ENCODE data around the gene RAB9A. TPM values are rescaled to one million over a fixed set of nuclear protein-coding genes. Genes with fewer than 3 reads are reported as not detected.

Gene RAB9A
- total and polyA plus RNA-seq, 4 donors: 18.2 to 26.2 (median 20.2) TPM

DNA sequence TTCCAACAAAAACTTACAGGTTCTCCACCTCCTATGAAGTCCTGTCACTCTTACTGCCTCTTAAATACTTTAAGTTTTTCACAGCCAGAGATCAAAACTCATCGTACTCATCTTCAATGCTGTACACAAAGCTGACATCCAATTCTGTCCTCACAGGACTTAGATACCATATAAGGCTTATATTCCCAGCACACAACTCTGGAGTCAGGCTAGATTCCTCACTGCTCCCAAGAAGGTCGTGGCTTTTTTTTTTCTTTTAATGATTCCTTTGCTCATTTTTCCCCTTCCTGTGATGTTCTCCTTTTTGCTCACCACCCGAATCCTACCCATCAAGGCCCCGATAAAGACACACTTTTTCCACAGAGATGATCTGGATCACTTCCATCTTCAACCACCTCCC is 44.6 kb downstream of the RAB9A start:
- Histone ChIP-seq H3K27ac (ENCODE audit: low read depth in 1 of 2, low read length in 2 of 2) (no peak overlapping the region), H3K27me3 (ENCODE audit: control insufficient read depth in 1 of 2, insufficient read depth in 2 of 2, low read length in 1 of 2) (no peaks in the 10 kb centered on the region), H3K9me3 (ENCODE audit: control insufficient read depth, low read length) (no peaks in the 10 kb centered on the region), H3K4me3 (ENCODE audit: low read length in 2 of 2) (peak overlapping the region; percentile 31 to 73), H3K36me3 (ENCODE audit: control insufficient read depth in 1 of 2, insufficient read depth in 2 of 2, low read length in 1 of 2) (no peaks in the 10 kb centered on the region), H3K4me1 (ENCODE audit: control insufficient read depth in 1 of 2, insufficient read depth in 2 of 2, low read length in 2 of 2) (no peaks in the 10 kb centered on the region)
- 1 to 33% methylated on average over 4 of the region's 4 CpGs for WGBS, 2 donors
- ATAC-seq (ENCODE audit: low FRiP score) (no peak), DNase-seq (no peak)
- intact Hi-C loops (cut with DNase I): loop anchor here (5.0 kb wide), 1 partner anchor 41 kb away; no protein-coding TSS in a partner anchor

DNA sequence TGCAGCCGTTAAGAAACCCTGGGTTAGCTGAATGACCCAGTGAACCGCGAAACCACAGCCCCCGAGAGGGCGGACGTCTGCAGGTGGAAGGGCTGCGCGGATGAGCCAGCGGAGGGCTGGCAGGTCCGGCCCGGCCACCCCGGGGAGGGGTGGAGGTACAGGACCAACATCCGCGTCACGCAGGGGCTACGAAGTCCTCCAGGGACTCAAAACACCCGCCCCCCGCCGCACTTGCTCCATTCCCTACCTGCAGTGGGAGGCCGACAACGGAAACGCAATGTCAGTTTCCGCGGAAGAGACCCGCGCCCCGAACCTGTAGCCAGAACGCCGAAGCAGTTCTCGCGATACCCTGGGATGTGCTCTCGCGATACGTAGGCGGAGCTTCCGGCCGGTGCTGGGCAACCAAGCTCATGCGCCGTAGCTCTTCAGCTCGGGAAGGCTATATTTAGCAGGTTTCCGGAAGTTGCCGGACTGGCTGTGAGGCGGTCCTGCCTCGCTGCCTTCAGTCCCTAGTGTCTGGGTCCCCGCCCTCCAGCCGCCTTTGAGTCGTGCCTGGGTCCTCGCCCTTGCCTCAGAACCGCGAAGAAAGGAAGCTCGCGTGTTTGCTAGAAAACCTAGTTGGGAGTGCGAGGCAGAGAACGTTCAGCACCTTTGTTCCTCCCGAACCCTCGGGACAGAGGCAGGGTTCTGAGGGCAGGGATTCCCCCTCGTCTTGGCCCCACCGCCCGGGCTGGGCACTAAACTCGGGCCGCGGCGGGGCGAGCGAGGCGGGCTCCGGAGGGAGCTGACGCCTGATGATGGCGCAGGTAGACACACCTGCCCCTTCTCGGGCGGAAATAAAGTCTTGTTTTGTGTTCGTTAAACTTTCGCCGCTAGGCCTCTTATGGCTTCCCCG is 45.6 kb downstream of the RAB9A start, which contains the start of the genes OFD1 and TRAPPC2:
Gene OFD1, plus strand, starts transcription at position 471 of the 895 bp plus-strand sequence. Its CDS starts 324 bp downstream, at position 795.
Gene TRAPPC2, minus strand, starts transcription at position 343 of the 895 bp plus-strand sequence. CDS start 14,657 bp downstream, outside the sequence.
- peak; percentile 99 for ATAC-seq (ENCODE audit: low FRiP score)
- no peaks in the 10 kb centered on the region for H3K36me3 ChIP-seq (ENCODE audit: control insufficient read depth in 1 of 2, insufficient read depth in 2 of 2, low read length in 1 of 2)
- H3K27ac ChIP-seq (ENCODE audit: low read depth in 1 of 2, low read length in 2 of 2): peak within 1 kb of the TSS in 1 of 2 donors; percentile 58
- peak; percentile 96 to 98 for DNase-seq
- no peaks in the 10 kb centered on the region for H3K4me1 ChIP-seq (ENCODE audit: control insufficient read depth in 1 of 2, insufficient read depth in 2 of 2, low read length in 2 of 2)
- H3K4me3 ChIP-seq (ENCODE audit: low read length in 2 of 2): peak within 1 kb of the TSS; percentile 83 to 90
- no peaks in the 10 kb centered on the region for H3K27me3 ChIP-seq (ENCODE audit: control insufficient read depth in 1 of 2, insufficient read depth in 2 of 2, low read length in 1 of 2)
- WGBS, 2 donors: 0% methylated on average over 68 to 75 of the region's 75 CpGs
- H3K9me3 ChIP-seq (ENCODE audit: control insufficient read depth, low read length): no peaks in the 10 kb centered on the region
- intact Hi-C loops (cut with DNase I): loop anchor here (1.0 to 5.0 kb wide), 3 partner anchors 42 to 81 kb away; partner anchors contain the start of gene TCEANC (in 1 of the 2)

DNA sequence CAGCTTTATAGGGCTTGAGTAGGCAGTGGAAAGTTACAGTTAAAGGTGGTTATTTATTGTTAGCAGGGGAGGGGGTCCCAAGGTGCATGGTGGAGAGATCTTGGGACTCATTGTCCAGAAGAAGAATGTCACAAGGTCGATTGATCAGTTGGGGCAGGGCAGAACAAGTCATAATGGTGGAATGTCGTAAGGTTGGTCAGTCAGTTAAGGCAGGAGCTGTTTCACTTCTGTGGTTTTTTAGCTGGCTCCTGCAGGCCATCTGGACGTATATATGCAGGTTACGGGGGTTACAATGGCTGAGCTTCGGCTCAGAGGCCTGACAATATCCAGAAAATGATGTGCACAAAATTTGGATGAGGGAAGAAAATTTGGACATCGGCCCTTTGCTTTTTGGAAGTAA is 52.8 kb downstream of the RAB9A start:
- DNase-seq (no peak), ATAC-seq (ENCODE audit: low FRiP score) (no peak)
- H3K27ac ChIP-seq (ENCODE audit: low read depth in 1 of 2, low read length in 2 of 2): no peak overlapping the region
- H3K4me3 ChIP-seq (ENCODE audit: low read length in 2 of 2): no peak overlapping the region
- H3K27me3 ChIP-seq (ENCODE audit: control insufficient read depth in 1 of 2, insufficient read depth in 2 of 2, low read length in 1 of 2): no peaks in the 10 kb centered on the region
- intact Hi-C loops (cut with DNase I): loop anchor here (10.0 kb wide), 1 partner anchor 237 kb away; no protein-coding TSS in a partner anchor
- H3K9me3 ChIP-seq (ENCODE audit: control insufficient read depth, low read length): no peaks in the 10 kb centered on the region
- peaks cover 0 to 4% of the 10 kb centered on the region in 2 donors for H3K36me3 ChIP-seq (ENCODE audit: control insufficient read depth in 1 of 2, insufficient read depth in 2 of 2, low read length in 1 of 2)
- 81 to 93% methylated on average over 6 of the region's 6 CpGs for WGBS, 2 donors
- no peaks in the 10 kb centered on the region for H3K4me1 ChIP-seq (ENCODE audit: control insufficient read depth in 1 of 2, insufficient read depth in 2 of 2, low read length in 2 of 2)

DNA sequence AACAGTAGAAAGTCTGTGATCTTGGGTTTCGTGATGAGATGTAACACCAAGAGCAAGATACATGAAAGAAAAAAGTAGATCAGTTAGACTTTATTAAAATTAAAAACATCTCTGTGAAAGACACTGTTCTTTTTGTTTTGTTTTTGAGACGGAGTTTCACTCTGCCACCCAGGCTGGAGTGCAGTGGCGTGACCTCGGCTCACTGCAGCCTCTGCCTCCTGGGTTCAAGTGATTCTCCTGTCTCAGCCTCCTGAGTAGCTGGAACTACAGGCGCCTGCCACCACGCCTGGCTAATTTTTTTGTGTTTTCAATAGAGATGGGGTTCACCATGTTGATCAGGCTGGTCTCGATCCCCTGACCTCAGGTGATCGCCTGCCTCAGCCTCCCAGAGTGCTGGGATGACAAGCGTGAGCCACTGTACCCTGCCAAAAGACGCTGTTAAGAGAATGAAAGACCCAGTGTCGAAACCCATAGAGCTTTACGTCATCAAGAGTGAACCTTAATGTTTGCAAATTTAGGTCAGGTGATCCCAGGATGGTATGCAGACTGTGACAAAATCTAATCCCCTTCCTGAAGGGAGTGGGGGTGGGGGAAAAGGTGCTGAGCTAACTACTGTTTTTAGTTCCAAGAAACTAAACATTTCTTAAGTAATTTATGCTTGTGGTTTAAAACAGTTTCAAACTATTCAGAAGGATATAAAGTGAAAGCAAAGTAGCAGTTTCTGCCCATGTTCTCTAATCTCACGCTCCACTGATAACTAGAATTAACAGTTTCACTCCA is 53.7 kb downstream of the RAB9A start:
- peaks cover 0 to 4% of the 10 kb centered on the region in 2 donors for H3K36me3 ChIP-seq (ENCODE audit: control insufficient read depth in 1 of 2, insufficient read depth in 2 of 2, low read length in 1 of 2)
- ATAC-seq (ENCODE audit: low FRiP score): no peak
- no peaks in the 10 kb centered on the region for H3K4me1 ChIP-seq (ENCODE audit: control insufficient read depth in 1 of 2, insufficient read depth in 2 of 2, low read length in 2 of 2)
- no peak overlapping the region for H3K4me3 ChIP-seq (ENCODE audit: low read length in 2 of 2)
- H3K27ac ChIP-seq (ENCODE audit: low read depth in 1 of 2, low read length in 2 of 2): no peak overlapping the region
- WGBS, 2 donors: 83 to 90% methylated on average over 13 of the region's 13 CpGs
- H3K27me3 ChIP-seq (ENCODE audit: control insufficient read depth in 1 of 2, insufficient read depth in 2 of 2, low read length in 1 of 2): no peaks in the 10 kb centered on the region
- DNase-seq: no peak
- intact Hi-C loops (cut with DNase I): loop anchor here (10.0 kb wide), 1 partner anchor 238 kb away; no protein-coding TSS in a partner anchor
- H3K9me3 ChIP-seq (ENCODE audit: control insufficient read depth, low read length): no peaks in the 10 kb centered on the region

DNA sequence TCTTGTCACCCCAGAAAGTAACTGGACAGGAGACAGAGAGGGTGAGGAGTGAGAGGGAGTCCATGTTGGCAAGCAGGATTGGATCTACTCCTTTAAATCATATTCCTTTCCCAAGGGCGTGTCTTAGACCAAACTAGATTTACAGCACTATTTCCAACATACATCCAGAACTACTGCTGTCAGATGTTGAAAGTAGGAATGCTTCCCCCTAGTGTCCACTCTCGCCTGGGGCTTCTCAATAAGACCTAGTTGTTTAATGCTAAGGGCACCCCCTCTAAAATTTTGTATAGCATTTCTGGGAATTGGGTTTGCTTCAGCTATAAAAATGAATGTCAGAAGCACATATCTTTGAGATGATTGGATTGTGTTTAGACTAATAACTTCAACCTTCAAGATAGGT is 58.9 kb downstream of the RAB9A start:
- Histone ChIP-seq H3K36me3 (ENCODE audit: control insufficient read depth in 1 of 2, insufficient read depth in 2 of 2, low read length in 1 of 2) (peaks cover 0 to 4% of the 10 kb centered on the region in 2 donors), H3K27me3 (ENCODE audit: control insufficient read depth in 1 of 2, insufficient read depth in 2 of 2, low read length in 1 of 2) (no peaks in the 10 kb centered on the region), H3K4me1 (ENCODE audit: control insufficient read depth in 1 of 2, insufficient read depth in 2 of 2, low read length in 2 of 2) (no peaks in the 10 kb centered on the region), H3K27ac (ENCODE audit: low read depth in 1 of 2, low read length in 2 of 2) (no peak overlapping the region), H3K4me3 (ENCODE audit: low read length in 2 of 2) (no peak overlapping the region), H3K9me3 (ENCODE audit: control insufficient read depth, low read length) (no peaks in the 10 kb centered on the region)
- intact Hi-C loops (cut with DNase I): loop anchor here (5.0 to 10.0 kb wide), 3 partner anchors 91 to 284 kb away; no protein-coding TSS in a partner anchor
- no peak for DNase-seq
- no peak for ATAC-seq (ENCODE audit: low FRiP score)
- WGBS, 2 donors: 17 to 55% methylated on average over 2 of the region's 2 CpGs

DNA sequence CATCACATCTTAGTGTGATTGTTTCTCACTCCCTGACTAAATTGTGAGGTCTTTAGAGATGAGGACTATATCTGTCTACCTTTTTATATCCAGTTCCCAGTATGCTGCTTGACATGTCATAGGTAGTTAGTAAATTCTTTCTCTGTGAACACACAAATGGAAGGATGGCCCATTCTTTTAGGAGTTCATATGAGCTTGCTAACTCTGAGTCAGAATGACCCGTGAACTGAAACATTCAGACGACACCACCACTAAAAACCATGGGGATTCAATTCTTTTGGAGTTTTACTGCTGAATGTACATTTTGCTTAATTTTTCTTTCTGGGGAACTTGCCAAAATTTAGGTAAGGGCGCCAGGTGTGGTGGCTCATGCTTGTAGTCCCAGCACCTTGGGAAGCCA is 59.6 kb downstream of the RAB9A start:
- H3K4me3 ChIP-seq (ENCODE audit: low read length in 2 of 2): no peak overlapping the region
- no peaks in the 10 kb centered on the region for H3K9me3 ChIP-seq (ENCODE audit: control insufficient read depth, low read length)
- 87 to 93% methylated on average over 3 of the region's 3 CpGs for WGBS, 2 donors
- DNase-seq (no peak), ATAC-seq (ENCODE audit: low FRiP score) (no peak)
- no peak overlapping the region for H3K27ac ChIP-seq (ENCODE audit: low read depth in 1 of 2, low read length in 2 of 2)
- H3K4me1 ChIP-seq (ENCODE audit: control insufficient read depth in 1 of 2, insufficient read depth in 2 of 2, low read length in 2 of 2): no peaks in the 10 kb centered on the region
- no peaks in the 10 kb centered on the region for H3K27me3 ChIP-seq (ENCODE audit: control insufficient read depth in 1 of 2, insufficient read depth in 2 of 2, low read length in 1 of 2)
- intact Hi-C loops (cut with DNase I): loop anchor here (5.0 to 10.0 kb wide), 3 partner anchors 91 to 284 kb away; no protein-coding TSS in a partner anchor
- peaks cover 0 to 4% of the 10 kb centered on the region in 2 donors for H3K36me3 ChIP-seq (ENCODE audit: control insufficient read depth in 1 of 2, insufficient read depth in 2 of 2, low read length in 1 of 2)

DNA sequence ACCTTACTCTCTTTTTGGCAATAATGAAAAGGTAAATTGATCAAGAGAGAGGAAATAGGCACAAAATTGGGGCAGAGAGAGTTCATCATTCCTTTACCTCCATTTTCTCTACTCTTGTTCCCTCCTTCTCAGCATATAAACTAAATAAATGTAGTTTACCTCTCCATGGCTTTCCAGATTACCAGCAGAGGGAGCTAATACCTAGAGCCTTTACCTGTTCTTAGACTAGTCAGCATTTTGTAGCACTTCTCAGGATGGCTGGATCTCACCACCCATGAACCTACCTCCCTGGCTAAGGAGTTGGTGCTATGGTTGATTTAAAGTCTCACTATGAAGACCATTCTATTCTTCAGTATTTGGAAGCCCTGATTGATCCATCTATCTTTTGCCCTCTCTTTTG is 61.3 kb downstream of the RAB9A start:
- Histone ChIP-seq H3K4me1 (ENCODE audit: control insufficient read depth in 1 of 2, insufficient read depth in 2 of 2, low read length in 2 of 2) (no peaks in the 10 kb centered on the region), H3K27ac (ENCODE audit: low read depth in 1 of 2, low read length in 2 of 2) (no peak overlapping the region), H3K9me3 (ENCODE audit: control insufficient read depth, low read length) (no peaks in the 10 kb centered on the region), H3K27me3 (ENCODE audit: control insufficient read depth in 1 of 2, insufficient read depth in 2 of 2, low read length in 1 of 2) (no peaks in the 10 kb centered on the region), H3K36me3 (ENCODE audit: control insufficient read depth in 1 of 2, insufficient read depth in 2 of 2, low read length in 1 of 2) (peaks cover 0 to 4% of the 10 kb centered on the region in 2 donors), H3K4me3 (ENCODE audit: low read length in 2 of 2) (no peak overlapping the region)
- intact Hi-C loops (cut with DNase I): no loop called here
- no peak for DNase-seq
- no peak for ATAC-seq (ENCODE audit: low FRiP score)

DNA sequence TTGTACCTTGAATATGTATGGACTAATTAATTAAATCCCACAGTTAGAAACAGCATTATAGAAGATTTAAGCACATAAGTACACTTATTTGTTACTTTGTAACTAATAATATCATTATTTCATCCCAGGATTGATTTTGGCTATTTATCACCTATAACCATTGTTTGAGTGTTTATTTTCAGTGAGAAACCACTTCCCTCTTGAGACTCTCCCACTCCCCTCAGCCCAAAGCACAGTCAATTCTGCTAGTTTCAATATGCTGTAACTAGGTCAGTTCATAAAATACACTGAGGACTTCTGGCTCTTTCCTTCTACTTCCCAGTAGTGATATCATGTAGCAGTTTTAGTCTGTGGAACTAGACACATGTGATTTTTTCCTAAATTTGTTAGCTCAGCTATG is 61.9 kb downstream of the RAB9A start:
- no peak overlapping the region for H3K27ac ChIP-seq (ENCODE audit: low read depth in 1 of 2, low read length in 2 of 2)
- H3K9me3 ChIP-seq (ENCODE audit: control insufficient read depth, low read length): no peaks in the 10 kb centered on the region
- H3K4me3 ChIP-seq (ENCODE audit: low read length in 2 of 2): no peak overlapping the region
- no peaks in the 10 kb centered on the region for H3K36me3 ChIP-seq (ENCODE audit: control insufficient read depth in 1 of 2, insufficient read depth in 2 of 2, low read length in 1 of 2)
- intact Hi-C loops (cut with DNase I): no loop called here
- H3K4me1 ChIP-seq (ENCODE audit: control insufficient read depth in 1 of 2, insufficient read depth in 2 of 2, low read length in 2 of 2): no peaks in the 10 kb centered on the region
- no peaks in the 10 kb centered on the region for H3K27me3 ChIP-seq (ENCODE audit: control insufficient read depth in 1 of 2, insufficient read depth in 2 of 2, low read length in 1 of 2)
- DNase-seq (no peak), ATAC-seq (ENCODE audit: low FRiP score) (no peak)
